Osteocyte (in vitro differentiated cells): ENCODE results near the gene SLC8A1. TPM values are rescaled to one million over a fixed set of nuclear protein-coding genes. Genes with fewer than 3 reads are reported as not detected.

ENCODE experiments used
- DNase-seq: peaks from one replicate; pipeline ENCODE4 v3.0.0; 2021; ENCODE audit warnings: mixed read lengths; ENCODE audit not compliant: unreplicated experiment; ENCODE audit errors: extremely low spot score
- H3K27ac Mint-ChIP-seq: one replicate; pipeline ENCODE4 v1.8.0; 2021; ENCODE audit warnings: mild to moderate bottlenecking, mixed read lengths; ENCODE audit not compliant: unreplicated experiment
- H3K27me3 Mint-ChIP-seq: one replicate; pipeline ENCODE4 v1.8.0; 2021; ENCODE audit warnings: mixed read lengths; ENCODE audit not compliant: unreplicated experiment
- H3K36me3 Mint-ChIP-seq: one replicate; pipeline ENCODE4 v1.8.0; 2021; ENCODE audit warnings: mixed read lengths; ENCODE audit not compliant: unreplicated experiment
- H3K4me1 Mint-ChIP-seq: one replicate; pipeline ENCODE4 v1.8.0; 2021; ENCODE audit warnings: mixed read lengths; ENCODE audit not compliant: unreplicated experiment
- H3K4me3 Mint-ChIP-seq: one replicate; pipeline ENCODE4 v1.8.0; 2021; ENCODE audit warnings: mild to moderate bottlenecking, moderate library complexity, mixed read lengths; ENCODE audit not compliant: unreplicated experiment
- H3K9me3 Mint-ChIP-seq: one replicate; pipeline ENCODE4 v1.8.0; 2021; ENCODE audit warnings: mixed read lengths; ENCODE audit not compliant: unreplicated experiment
- total RNA-seq: library from RNA; stranded (reverse); gene quantifications from 2 replicates; pipeline ENCODE4 v1.2.1, GENCODE V29; 2021
- TF ChIP-seq, protein P1 (sequence below): fragments of 200-600 bp; sonication (generic); IDR thresholded peaks from 2 replicates; pipeline ENCODE4 v1.5.0; 2021; ENCODE audit warnings: antibody characterized with exemption, mild to moderate bottlenecking, moderate library complexity

SLC8A1 gene
- total RNA-seq, 1 donor from 2014 or later = 17.3 TPM

DNA sequence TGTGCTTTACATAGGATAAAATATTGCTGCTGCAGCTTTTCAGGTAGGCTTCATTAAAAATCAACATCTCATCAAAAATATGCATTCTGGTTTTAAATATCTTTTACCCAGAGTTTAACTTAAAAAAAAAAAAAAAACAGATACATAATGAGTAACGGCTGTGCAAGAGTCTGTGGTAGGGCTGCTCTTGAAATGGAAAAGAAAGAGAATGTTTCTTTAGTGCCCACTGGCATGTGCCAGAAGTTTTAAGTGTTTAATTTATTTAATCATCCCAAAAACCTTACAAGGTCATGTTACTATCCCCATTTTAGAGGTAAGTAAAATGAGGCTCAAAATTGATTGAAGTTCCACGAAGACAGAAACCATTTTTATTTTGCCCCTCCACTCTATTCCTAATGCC lies 92.1 kb downstream of the SLC8A1 start:
- Mint-ChIP-seq H3K27me3 (no peaks in the 10 kb centered on the region), H3K4me3 (no peak overlapping the region), H3K4me1 (peaks cover 17% of the 10 kb centered on the region), H3K9me3 (no peaks in the 10 kb centered on the region), H3K36me3 (no peaks in the 10 kb centered on the region), H3K27ac (no peak overlapping the region)
- DNase-seq = no peak
- TF ChIP-seq, protein P1, sequence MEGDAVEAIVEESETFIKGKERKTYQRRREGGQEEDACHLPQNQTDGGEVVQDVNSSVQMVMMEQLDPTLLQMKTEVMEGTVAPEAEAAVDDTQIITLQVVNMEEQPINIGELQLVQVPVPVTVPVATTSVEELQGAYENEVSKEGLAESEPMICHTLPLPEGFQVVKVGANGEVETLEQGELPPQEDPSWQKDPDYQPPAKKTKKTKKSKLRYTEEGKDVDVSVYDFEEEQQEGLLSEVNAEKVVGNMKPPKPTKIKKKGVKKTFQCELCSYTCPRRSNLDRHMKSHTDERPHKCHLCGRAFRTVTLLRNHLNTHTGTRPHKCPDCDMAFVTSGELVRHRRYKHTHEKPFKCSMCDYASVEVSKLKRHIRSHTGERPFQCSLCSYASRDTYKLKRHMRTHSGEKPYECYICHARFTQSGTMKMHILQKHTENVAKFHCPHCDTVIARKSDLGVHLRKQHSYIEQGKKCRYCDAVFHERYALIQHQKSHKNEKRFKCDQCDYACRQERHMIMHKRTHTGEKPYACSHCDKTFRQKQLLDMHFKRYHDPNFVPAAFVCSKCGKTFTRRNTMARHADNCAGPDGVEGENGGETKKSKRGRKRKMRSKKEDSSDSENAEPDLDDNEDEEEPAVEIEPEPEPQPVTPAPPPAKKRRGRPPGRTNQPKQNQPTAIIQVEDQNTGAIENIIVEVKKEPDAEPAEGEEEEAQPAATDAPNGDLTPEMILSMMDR = no peak

DNA sequence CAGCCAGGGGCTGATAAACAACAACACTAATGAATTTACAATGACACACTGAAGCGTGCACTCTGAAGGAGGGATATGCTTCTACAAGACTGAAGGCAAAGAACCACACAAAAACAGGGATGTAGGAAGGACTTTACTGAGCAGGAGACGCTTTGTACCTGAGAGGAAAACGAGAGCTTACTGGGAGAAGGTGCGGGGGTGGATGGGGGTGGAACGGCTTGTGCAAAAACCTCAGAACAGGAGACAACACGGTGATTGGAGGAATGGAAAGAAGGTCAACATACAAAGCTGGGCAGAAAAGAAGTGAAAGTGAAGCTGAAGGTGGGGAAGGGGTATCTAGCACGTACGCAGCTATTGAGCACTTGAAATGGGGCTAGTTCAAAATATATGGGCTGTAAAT lies 93.1 kb downstream of the SLC8A1 start:
- Mint-ChIP-seq H3K4me1 (peaks cover 7% of the 10 kb centered on the region), H3K4me3 (no peak overlapping the region), H3K27ac (no peak overlapping the region), H3K27me3 (no peaks in the 10 kb centered on the region), H3K9me3 (no peaks in the 10 kb centered on the region), H3K36me3 (no peaks in the 10 kb centered on the region)
- TF ChIP-seq, protein P1 = no peak
- no peak for DNase-seq

DNA sequence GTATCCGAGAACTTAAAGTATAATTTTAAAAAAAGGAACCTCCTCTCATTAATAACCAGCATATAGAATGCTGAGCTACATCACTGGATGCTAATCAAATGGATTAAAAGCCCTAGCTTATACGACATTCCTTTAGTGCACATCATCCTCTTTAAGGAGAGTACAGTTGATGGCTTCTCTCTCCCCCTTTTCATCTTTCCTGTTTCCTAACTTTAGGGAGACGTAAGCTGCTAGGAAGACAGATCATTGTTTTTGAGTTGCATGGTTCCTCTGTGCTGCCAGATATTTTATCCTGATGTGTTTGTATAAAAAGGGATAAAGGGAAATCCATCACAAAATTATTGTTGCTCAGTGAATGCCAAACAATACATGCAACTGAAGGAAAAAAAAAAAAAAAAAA lies 94.2 kb downstream of the SLC8A1 start:
- Mint-ChIP-seq H3K36me3 (no peaks in the 10 kb centered on the region), H3K9me3 (no peaks in the 10 kb centered on the region), H3K4me1 (peaks cover 9% of the 10 kb centered on the region), H3K27me3 (no peaks in the 10 kb centered on the region), H3K27ac (no peak overlapping the region), H3K4me3 (no peak overlapping the region)
- no peak for DNase-seq
- TF ChIP-seq, protein P1 = no peak

DNA sequence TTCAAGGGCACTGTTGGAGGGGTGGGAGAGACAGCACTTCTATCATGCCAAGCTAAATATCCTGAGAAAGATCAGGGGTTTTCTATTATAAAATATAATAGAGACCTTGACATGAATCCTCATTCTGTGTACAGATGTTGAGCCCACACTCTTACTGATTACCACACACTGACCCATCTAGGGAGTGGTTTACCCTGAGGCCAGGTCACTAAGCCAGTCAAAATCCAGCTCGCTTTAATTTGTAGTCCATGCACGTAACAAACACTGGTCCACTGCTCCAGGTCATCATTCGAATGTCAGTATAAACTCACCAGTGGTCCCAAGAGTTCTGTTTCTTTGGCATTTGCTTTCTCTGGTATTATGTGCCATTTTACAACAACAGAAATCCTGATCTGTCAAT lies 96.4 kb downstream of the SLC8A1 start:
- Mint-ChIP-seq H3K27ac (no peak overlapping the region), H3K4me3 (no peak overlapping the region), H3K4me1 (peaks cover 14% of the 10 kb centered on the region), H3K27me3 (no peaks in the 10 kb centered on the region), H3K9me3 (no peaks in the 10 kb centered on the region), H3K36me3 (no peaks in the 10 kb centered on the region)
- TF ChIP-seq, protein P1 = no peak
- no peak for DNase-seq

DNA sequence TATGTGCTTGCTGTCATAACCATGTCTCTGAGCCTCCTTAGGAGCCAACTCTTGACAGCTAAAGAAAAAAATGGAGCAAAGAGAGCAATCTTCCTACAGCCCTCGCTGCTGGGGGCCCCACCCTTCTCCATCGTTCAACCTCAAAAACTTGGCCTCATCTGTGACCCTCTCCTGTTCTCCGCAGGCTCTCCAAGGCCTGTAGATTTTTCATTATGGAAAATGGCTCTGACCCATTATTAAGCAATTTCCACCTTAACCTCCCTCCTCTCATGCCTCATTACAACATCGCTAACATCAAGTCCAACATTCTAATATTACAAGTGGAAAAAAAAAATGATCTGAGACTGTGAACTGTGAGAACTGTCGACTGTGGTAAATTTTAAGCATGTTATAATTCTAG lies 98.7 kb downstream of the SLC8A1 start:
- Mint-ChIP-seq H3K4me3 (no peak overlapping the region), H3K36me3 (no peaks in the 10 kb centered on the region), H3K27me3 (no peaks in the 10 kb centered on the region), H3K4me1 (peaks cover 24% of the 10 kb centered on the region), H3K9me3 (no peaks in the 10 kb centered on the region), H3K27ac (no peak overlapping the region)
- TF ChIP-seq, protein P1 = no peak
- DNase-seq = no peak
